ENCODE results near the gene ATXN10.

DNA sequence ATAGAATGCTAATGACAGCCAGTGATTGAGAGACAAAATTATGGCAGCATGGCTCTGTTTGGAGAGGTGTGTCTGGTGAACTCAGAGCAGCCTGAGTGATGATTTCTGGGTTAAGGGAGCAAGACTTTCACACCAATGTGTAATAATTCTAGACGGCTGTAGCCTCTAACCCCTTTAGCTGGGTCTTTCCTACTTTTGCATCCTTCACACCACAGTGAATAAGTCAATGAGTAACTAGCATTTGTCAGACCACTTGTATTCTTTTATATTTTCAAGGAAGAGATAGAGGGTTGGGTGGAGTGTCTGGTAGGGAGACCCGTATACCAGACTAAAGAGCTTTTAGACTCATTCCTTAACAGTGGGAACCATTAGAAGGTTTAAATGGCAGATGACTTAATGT is 50.4 kb downstream of the ATXN10 start:
- TF ChIP-seq, protein P1, sequence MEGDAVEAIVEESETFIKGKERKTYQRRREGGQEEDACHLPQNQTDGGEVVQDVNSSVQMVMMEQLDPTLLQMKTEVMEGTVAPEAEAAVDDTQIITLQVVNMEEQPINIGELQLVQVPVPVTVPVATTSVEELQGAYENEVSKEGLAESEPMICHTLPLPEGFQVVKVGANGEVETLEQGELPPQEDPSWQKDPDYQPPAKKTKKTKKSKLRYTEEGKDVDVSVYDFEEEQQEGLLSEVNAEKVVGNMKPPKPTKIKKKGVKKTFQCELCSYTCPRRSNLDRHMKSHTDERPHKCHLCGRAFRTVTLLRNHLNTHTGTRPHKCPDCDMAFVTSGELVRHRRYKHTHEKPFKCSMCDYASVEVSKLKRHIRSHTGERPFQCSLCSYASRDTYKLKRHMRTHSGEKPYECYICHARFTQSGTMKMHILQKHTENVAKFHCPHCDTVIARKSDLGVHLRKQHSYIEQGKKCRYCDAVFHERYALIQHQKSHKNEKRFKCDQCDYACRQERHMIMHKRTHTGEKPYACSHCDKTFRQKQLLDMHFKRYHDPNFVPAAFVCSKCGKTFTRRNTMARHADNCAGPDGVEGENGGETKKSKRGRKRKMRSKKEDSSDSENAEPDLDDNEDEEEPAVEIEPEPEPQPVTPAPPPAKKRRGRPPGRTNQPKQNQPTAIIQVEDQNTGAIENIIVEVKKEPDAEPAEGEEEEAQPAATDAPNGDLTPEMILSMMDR (IDR thresholded peaks at IDR 0.05): no peak
- no peak for TF ChIP-seq POLR2A (IDR thresholded peaks at IDR 0.05)

Measured in esophagus squamous epithelium (tissue), 4 donors.